Measurements from ENCODE around the gene HMX2. TPM values are rescaled to one million over a fixed set of nuclear protein-coding genes. Genes with fewer than 3 reads are reported as not detected.

Gene HMX2
- total RNA-seq, 1 experiment from 2014 or later: 2.7 TPM

- TF ChIP-seq POLR2AphosphoS5 (IDR thresholded peaks at IDR 0.05; ENCODE audit: low read depth, low read length) (no peak), SIN3A (IDR thresholded peaks at IDR 0.05; ENCODE audit: borderline replicate concordance, insufficient read depth, low read depth, low read length) (no peak), REST (IDR thresholded peaks at IDR 0.05; ENCODE audit: insufficient read depth in 1 of 2, low read depth in 2 of 2, low read length in 1 of 2) (no peak), TCF7L2 (IDR thresholded peaks at IDR 0.05; ENCODE audit: low read depth, low read length) (no peak), CTCF (IDR thresholded peaks at IDR 0.05) (no peak)
- ChIA-PET CTCF (no interaction called here), POLR2A (no interaction called here)
- Histone ChIP-seq H3K27me3 (ENCODE audit: control insufficient read depth, insufficient read depth, low read length) (no peaks in the 10 kb centered on the region), H3K4me3 (ENCODE audit: low read depth in 2 of 2, low read length in 2 of 2) (no peak overlapping the region), H3K4me1 (ENCODE audit: control insufficient read depth, insufficient read depth, low read length) (no peaks in the 10 kb centered on the region), H3K27ac (ENCODE audit: low read length) (no peak overlapping the region), H3K9me3 (ENCODE audit: control insufficient read depth, insufficient read depth, low read depth, low read length) (peaks cover 11% of the 10 kb centered on the region; the same call in 1 of the 2 replicates), H3K36me3 (ENCODE audit: control insufficient read depth, insufficient read depth, low read length) (no peaks in the 10 kb centered on the region)
- in situ Hi-C loops (cut with HindIII; ENCODE audit: low pct_unique_long_range_greater_than_20kb, low sequenced_read_pairs) (no loop called here), intact Hi-C loops (cut with micrococcal nuclease; ENCODE audit: unreplicated experiment) (no loop called here)
- ATAC-seq: no peak
- BruUV-seq (replicated peaks): no TSS peak
- no peak for DNase-seq (ENCODE audit: low read depth, low spot score)
Measured at GRCh38 chr10:123187781-123188180, 39.8 kb downstream of the HMX2 start.

GRCh38 chr10:123191886-123192285, 44.0 kb downstream of the HMX2 start:
- no peaks in the 10 kb centered on the region for H3K9me3 ChIP-seq (ENCODE audit: control insufficient read depth, insufficient read depth, low read depth, low read length)
- TF ChIP-seq REST (IDR thresholded peaks at IDR 0.05; ENCODE audit: insufficient read depth in 1 of 2, low read depth in 2 of 2, low read length in 1 of 2) (no peak), CTCF (IDR thresholded peaks at IDR 0.05) (no peak), SIN3A (IDR thresholded peaks at IDR 0.05; ENCODE audit: borderline replicate concordance, insufficient read depth, low read depth, low read length) (no peak), TCF7L2 (IDR thresholded peaks at IDR 0.05; ENCODE audit: low read depth, low read length) (no peak), POLR2AphosphoS5 (IDR thresholded peaks at IDR 0.05; ENCODE audit: low read depth, low read length) (no peak)
- ATAC-seq (no peak), DNase-seq (ENCODE audit: low read depth, low spot score) (no peak)
- intact Hi-C loops (cut with micrococcal nuclease; ENCODE audit: unreplicated experiment) (no loop called here), in situ Hi-C loops (cut with HindIII; ENCODE audit: low pct_unique_long_range_greater_than_20kb, low sequenced_read_pairs) (no loop called here)
- no peak overlapping the region for H3K27ac ChIP-seq (ENCODE audit: low read length)
- no peak overlapping the region for H3K4me3 ChIP-seq (ENCODE audit: low read depth in 2 of 2, low read length in 2 of 2)
- ChIA-PET POLR2A (no interaction called here), CTCF (interaction anchor here (0.6 kb wide), 1 partner anchor 17 kb away, joined by 3 read pairs; no protein-coding TSS in a partner anchor)
- no peaks in the 10 kb centered on the region for H3K4me1 ChIP-seq (ENCODE audit: control insufficient read depth, insufficient read depth, low read length)
- no peaks in the 10 kb centered on the region for H3K36me3 ChIP-seq (ENCODE audit: control insufficient read depth, insufficient read depth, low read length)
- H3K27me3 ChIP-seq (ENCODE audit: control insufficient read depth, insufficient read depth, low read length): no peaks in the 10 kb centered on the region
- BruUV-seq (replicated peaks): no TSS peak

All from Panc1 (cell line).